Activated CD4-positive, alpha-beta T cell treated with anti-CD3 and anti-CD28 coated beads, Interleukin-2, amount 10 ng/mL, durations not matched to agents 7 days and 5 days (primary cell): ENCODE data around the gene LDLRAD3. TPM values are rescaled to one million over a fixed set of nuclear protein-coding genes. Genes with fewer than 3 reads are reported as not detected.
A peak's percentile ranks its signal among the peaks of the same experiment; 100 is the strongest.

Experiments used
- CTCF ChIA-PET: fragments of 350-600 bp; sonication (Branson Sonifier 250); formaldehyde crosslinking; loops from one replicate; lab custom pipeline; 2021; ENCODE audit warnings: antibody characterized with exemption; lab: Charles Lee
- POLR2A ChIA-PET: fragments of 350-600 bp; sonication (Branson Sonifier 250); formaldehyde crosslinking; loops from one replicate; lab custom pipeline; 2021; ENCODE audit warnings: antibody characterized with exemption; lab: Charles Lee
- DNase-seq: peaks from one replicate; pipeline ENCODE4 v3.0.0-alpha.2; 2020
- H3K27ac Mint-ChIP-seq: one replicate; pipeline ENCODE4 v1.8.0; 2021; ENCODE audit warnings: mild to moderate bottlenecking, moderate library complexity, mixed read lengths
- H3K27me3 Mint-ChIP-seq: one replicate; pipeline ENCODE4 v1.8.0; 2021; ENCODE audit warnings: mixed read lengths
- H3K36me3 Mint-ChIP-seq: one replicate; pipeline ENCODE4 v1.8.0; 2021; ENCODE audit warnings: low read depth, mixed read lengths
- H3K4me1 Mint-ChIP-seq: one replicate; pipeline ENCODE4 v1.8.0; 2021; ENCODE audit warnings: mixed read lengths
- H3K4me3 Mint-ChIP-seq: one replicate; pipeline ENCODE4 v1.8.0; 2021; ENCODE audit warnings: mild to moderate bottlenecking, moderate library complexity, mixed read lengths
- H3K9me3 Mint-ChIP-seq: one replicate; pipeline ENCODE4 v1.8.0; 2021; ENCODE audit warnings: mixed read lengths
- total RNA-seq, 2 experiments: library from RNA; stranded (reverse); gene quantifications; one replicate each; pipeline ENCODE4 v1.2.3, GENCODE V29; 2021

The LDLRAD3 gene
- total RNA-seq, 2 experiments from 2014 or later = 0.07 TPM; not detected in 1

GRCh38 chr11:35992548-35992947, 48.7 kb downstream of the LDLRAD3 start:
- H3K9me3 Mint-ChIP-seq = peaks cover 13% of the 10 kb centered on the region
- H3K36me3 Mint-ChIP-seq = no peaks in the 10 kb centered on the region
- H3K27me3 Mint-ChIP-seq = peaks cover 46% of the 10 kb centered on the region
- CTCF ChIA-PET = no interaction called here
- POLR2A ChIA-PET = no interaction called here
- H3K4me3 Mint-ChIP-seq = no peak overlapping the region
- no peak overlapping the region for H3K27ac Mint-ChIP-seq
- H3K4me1 Mint-ChIP-seq = peaks cover 25% of the 10 kb centered on the region
- DNase-seq = no peak

GRCh38 chr11:35994421-35994820, 50.6 kb downstream of the LDLRAD3 start:
- H3K4me3 Mint-ChIP-seq = no peak overlapping the region
- no peak overlapping the region for H3K27ac Mint-ChIP-seq
- CTCF ChIA-PET = no interaction called here
- H3K9me3 Mint-ChIP-seq = peaks cover 13% of the 10 kb centered on the region
- POLR2A ChIA-PET = no interaction called here
- no peaks in the 10 kb centered on the region for H3K36me3 Mint-ChIP-seq
- DNase-seq = peak; percentile 49
- peaks cover 41% of the 10 kb centered on the region for H3K27me3 Mint-ChIP-seq
- H3K4me1 Mint-ChIP-seq = peaks cover 25% of the 10 kb centered on the region

- Mint-ChIP-seq H3K4me1 (peaks cover 25% of the 10 kb centered on the region), H3K27ac (no peak overlapping the region), H3K9me3 (peaks cover 13% of the 10 kb centered on the region), H3K27me3 (peaks cover 33% of the 10 kb centered on the region), H3K36me3 (no peaks in the 10 kb centered on the region), H3K4me3 (no peak overlapping the region)
- ChIA-PET POLR2A (no interaction called here), CTCF (no interaction called here)
- DNase-seq = no peak
These were observed 51.9 kb downstream of the LDLRAD3 start for GRCh38 chr11:35995681-35996271.

DNA sequence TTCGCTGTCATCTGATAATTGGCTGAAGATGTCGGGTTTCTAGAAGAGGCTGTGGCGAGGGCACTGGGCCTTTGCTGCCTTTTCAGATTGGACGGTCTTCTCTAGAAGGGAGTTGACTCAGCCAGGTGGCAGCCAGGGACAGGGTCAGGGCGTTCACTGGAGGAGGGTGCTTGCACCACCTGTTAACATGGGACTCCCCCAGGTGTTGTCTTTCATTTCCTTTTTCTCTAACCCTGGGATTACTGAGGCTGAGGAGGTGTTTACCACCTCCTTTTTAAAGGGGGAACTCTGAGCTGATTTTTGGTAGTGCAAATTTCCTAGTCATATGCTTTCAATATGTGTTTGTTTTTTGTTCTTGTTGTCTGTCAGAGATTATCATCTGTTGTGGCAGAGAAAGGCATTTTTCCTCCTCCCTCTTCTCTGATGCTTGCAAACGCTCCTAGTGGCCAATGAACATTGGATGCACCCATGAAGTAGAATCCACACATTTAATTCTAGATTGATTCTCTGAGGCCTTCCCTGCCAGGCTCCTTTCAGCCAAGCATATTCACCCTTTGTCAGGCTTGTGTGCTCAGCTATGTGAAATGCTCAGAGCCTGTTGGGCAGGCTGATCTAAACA, 54.1 kb downstream of the LDLRAD3 start:
- peaks cover 29% of the 10 kb centered on the region for H3K27me3 Mint-ChIP-seq
- H3K27ac Mint-ChIP-seq = no peak overlapping the region
- H3K4me1 Mint-ChIP-seq = peaks cover 20% of the 10 kb centered on the region
- ChIA-PET POLR2A (no interaction called here), CTCF (no interaction called here)
- no peak for DNase-seq
- H3K36me3 Mint-ChIP-seq = no peaks in the 10 kb centered on the region
- H3K4me3 Mint-ChIP-seq = no peak overlapping the region
- H3K9me3 Mint-ChIP-seq = peaks cover 10% of the 10 kb centered on the region

- POLR2A ChIA-PET = no interaction called here
- DNase-seq = no peak
- Mint-ChIP-seq H3K36me3 (no peaks in the 10 kb centered on the region), H3K4me1 (peaks cover 14% of the 10 kb centered on the region), H3K27me3 (peaks cover 27% of the 10 kb centered on the region), H3K9me3 (peaks cover 10% of the 10 kb centered on the region), H3K4me3 (no peak overlapping the region), H3K27ac (no peak overlapping the region)
- CTCF ChIA-PET = no interaction called here
These were observed 54.8 kb downstream of the LDLRAD3 start for GRCh38 chr11:35998634-35999033.

DNA sequence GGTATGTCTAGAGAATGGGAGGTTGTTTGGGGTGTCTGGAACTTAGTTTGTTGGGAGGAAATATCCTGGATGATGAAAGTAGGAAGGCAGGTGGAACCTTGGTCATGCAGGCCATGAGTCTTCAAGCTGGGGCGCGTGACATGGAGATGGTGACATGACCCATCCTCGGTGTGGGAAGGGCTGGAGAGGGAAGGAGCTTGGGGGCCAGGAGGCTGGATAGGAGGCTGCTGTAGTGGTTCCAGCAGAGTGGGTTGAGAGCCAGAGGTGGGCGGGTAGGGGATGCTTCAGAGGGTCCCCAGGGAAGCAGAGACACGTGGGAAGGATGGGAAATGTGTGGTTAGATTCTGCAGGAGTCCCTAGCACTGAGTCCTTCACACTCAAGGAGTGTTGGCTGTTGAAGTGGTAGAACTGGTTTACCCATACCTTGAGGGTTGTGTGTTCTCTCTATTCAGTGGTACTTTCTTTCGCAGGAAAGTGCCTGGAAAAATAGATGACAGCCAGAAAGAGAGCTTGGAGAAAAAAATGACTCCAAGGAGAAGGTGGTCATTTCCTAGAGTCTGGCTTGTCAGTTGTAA, 56.8 kb downstream of the LDLRAD3 start:
- no peak overlapping the region for H3K4me3 Mint-ChIP-seq
- H3K27ac Mint-ChIP-seq = no peak overlapping the region
- H3K4me1 Mint-ChIP-seq = no peaks in the 10 kb centered on the region
- ChIA-PET POLR2A (no interaction called here), CTCF (no interaction called here)
- H3K36me3 Mint-ChIP-seq = no peaks in the 10 kb centered on the region
- peaks cover 8% of the 10 kb centered on the region for H3K9me3 Mint-ChIP-seq
- DNase-seq = no peak
- H3K27me3 Mint-ChIP-seq = peaks cover 19% of the 10 kb centered on the region

- Mint-ChIP-seq H3K27me3 (peaks cover 10% of the 10 kb centered on the region), H3K36me3 (no peaks in the 10 kb centered on the region), H3K4me3 (no peak overlapping the region), H3K4me1 (no peaks in the 10 kb centered on the region), H3K27ac (no peak overlapping the region), H3K9me3 (peaks cover 3% of the 10 kb centered on the region)
- CTCF ChIA-PET = interaction anchor here (0.7 kb wide), 1 partner anchor 454 kb away, joined by 3 read pairs; no protein-coding TSS in a partner anchor
- DNase-seq = no peak
- POLR2A ChIA-PET = no interaction called here
These were observed 58.3 kb downstream of the LDLRAD3 start for GRCh38 chr11:36002196-36002595.

DNA sequence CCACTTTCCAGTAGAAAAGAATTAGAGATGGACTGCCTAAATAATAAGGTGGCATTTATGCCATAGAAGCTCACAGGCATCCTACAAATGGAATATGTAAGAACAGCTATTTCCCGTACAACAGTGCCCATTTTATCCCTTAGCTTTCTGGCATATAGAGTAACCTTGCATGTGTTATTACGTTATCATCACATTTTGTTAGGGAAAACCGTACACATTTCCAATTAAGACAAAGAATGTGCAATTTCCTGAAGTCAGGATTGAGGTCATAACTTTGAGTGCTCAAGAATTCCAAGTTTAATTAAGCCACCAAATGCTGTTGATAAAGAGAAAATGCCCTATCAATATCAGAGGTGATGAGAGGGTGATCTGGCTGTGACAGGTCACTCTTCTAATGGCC, 58.9 kb downstream of the LDLRAD3 start:
- Mint-ChIP-seq H3K4me1 (no peaks in the 10 kb centered on the region), H3K36me3 (no peaks in the 10 kb centered on the region), H3K4me3 (no peak overlapping the region), H3K27ac (no peak overlapping the region), H3K9me3 (peaks cover 3% of the 10 kb centered on the region), H3K27me3 (peaks cover 10% of the 10 kb centered on the region)
- DNase-seq = no peak
- CTCF ChIA-PET = no interaction called here
- POLR2A ChIA-PET = no interaction called here

DNA sequence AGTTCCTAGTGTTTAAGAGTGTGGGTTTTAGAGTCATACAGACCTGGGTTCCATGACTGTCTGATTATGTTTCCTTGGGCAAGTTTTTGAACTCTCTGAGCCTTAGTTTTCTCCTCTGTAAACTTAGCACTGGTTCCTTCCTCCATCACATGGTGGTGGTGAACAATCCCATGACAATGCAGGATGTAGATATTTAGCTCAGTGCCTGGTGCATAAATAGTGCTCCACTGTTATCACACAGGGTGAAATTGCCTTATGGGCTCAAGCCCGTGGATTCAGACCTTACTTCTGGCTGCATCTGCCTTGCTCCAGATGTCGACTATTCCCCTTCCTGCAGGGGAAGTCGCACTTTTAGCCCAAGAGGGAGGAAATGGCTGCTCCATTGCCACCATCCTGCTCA, 62.7 kb downstream of the LDLRAD3 start:
- no peak for DNase-seq
- ChIA-PET POLR2A (no interaction called here), CTCF (no interaction called here)
- H3K36me3 Mint-ChIP-seq = no peaks in the 10 kb centered on the region
- H3K4me3 Mint-ChIP-seq = no peak overlapping the region
- H3K4me1 Mint-ChIP-seq = no peaks in the 10 kb centered on the region
- peaks cover 14% of the 10 kb centered on the region for H3K27me3 Mint-ChIP-seq
- no peak overlapping the region for H3K27ac Mint-ChIP-seq
- H3K9me3 Mint-ChIP-seq = peaks cover 3% of the 10 kb centered on the region

DNA sequence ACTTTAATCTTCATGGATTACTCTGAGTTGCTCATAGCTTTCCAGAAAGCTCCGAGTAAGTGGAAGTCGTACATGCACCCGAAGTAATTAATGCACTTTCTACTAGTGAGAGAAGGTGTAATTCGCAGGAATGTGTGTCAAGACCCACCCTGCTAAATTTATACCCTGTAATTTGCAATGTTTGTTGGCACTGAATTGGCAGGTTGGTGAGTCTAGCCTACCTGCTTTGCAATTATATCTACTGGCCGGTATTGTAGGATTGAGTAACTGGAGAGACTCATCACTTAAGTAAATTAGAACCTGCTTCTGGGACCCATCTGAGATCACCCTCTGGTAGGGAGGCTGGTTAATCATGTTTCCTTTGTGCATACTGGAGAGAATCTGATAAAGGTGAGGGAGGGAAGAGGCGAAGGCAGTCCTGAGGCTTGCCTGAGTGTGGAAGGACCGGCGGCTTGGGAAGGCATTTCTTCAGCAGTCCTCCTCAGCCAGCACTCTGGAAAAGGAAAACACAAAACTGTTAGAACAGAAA, 63.3 kb downstream of the LDLRAD3 start:
- H3K27ac Mint-ChIP-seq = no peak overlapping the region
- H3K27me3 Mint-ChIP-seq = peaks cover 14% of the 10 kb centered on the region
- DNase-seq = no peak
- ChIA-PET CTCF (no interaction called here), POLR2A (no interaction called here)
- H3K4me1 Mint-ChIP-seq = no peaks in the 10 kb centered on the region
- H3K9me3 Mint-ChIP-seq = peaks cover 3% of the 10 kb centered on the region
- H3K4me3 Mint-ChIP-seq = no peak overlapping the region
- no peaks in the 10 kb centered on the region for H3K36me3 Mint-ChIP-seq

DNA sequence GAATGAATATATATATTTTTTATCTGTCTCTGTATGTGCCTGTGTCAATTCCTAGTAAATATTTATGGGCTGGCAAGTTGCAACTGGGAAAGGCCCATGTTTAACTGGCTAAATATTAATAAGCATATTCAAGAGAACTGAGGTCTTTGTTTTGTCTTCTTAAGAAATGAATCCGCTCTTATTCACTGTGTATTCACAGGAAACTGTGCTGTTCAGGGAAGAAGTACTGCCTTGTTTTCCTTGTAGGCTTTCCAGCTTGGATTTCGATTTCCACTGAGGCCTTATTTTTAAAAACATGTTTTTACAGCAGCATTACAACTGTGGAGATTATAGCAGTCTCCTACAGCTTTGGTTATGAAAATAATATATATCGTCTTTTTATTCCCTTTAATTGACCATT, 64.7 kb downstream of the LDLRAD3 start:
- H3K4me3 Mint-ChIP-seq = no peak overlapping the region
- no peaks in the 10 kb centered on the region for H3K36me3 Mint-ChIP-seq
- no peak for DNase-seq
- H3K9me3 Mint-ChIP-seq = peaks cover 3% of the 10 kb centered on the region
- ChIA-PET CTCF (no interaction called here), POLR2A (no interaction called here)
- H3K4me1 Mint-ChIP-seq = no peaks in the 10 kb centered on the region
- peaks cover 13% of the 10 kb centered on the region for H3K27me3 Mint-ChIP-seq
- no peak overlapping the region for H3K27ac Mint-ChIP-seq

GRCh38 chr11:36009473-36009872, 65.6 kb downstream of the LDLRAD3 start:
- no peak for DNase-seq
- Mint-ChIP-seq H3K27me3 (peaks cover 11% of the 10 kb centered on the region), H3K4me1 (no peaks in the 10 kb centered on the region), H3K27ac (no peak overlapping the region), H3K9me3 (peaks cover 3% of the 10 kb centered on the region), H3K36me3 (no peaks in the 10 kb centered on the region), H3K4me3 (no peak overlapping the region)
- POLR2A ChIA-PET = no interaction called here
- CTCF ChIA-PET = no interaction called here

DNA sequence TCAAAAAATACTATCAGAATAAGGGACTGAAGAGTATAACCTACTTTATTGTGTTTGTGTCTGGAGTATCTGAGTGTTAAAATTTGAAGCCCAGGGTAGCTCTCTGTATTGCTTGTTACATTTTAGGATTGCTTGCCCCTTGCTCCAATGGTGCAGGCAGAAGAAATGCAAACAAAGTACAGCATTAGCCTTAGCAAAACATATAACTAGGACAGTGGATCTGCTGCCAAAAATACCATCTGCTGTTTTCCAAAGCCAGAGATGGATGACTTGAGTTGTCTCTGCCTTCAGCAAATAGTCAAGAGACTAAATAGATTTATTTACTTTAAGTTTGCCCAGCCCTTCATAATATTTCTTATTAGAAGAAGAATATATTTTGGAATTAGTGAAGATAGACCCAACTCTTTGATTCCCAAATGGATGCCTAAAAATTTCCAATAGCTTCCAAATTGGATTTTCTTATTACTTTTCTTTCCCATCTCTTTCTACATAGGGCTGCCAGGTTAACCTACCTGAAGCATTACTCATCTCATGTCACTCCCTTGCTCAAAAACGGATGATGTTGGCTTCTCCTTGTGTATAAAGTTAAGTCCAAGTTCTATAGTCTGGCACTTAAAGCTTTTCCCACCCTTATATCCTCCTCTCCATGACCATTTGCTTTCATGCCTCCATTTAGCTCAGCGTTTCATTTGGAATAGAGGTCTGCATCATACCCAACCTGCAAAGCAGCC, 66.3 kb downstream of the LDLRAD3 start:
- Mint-ChIP-seq H3K9me3 (peaks cover 3% of the 10 kb centered on the region), H3K27me3 (peaks cover 11% of the 10 kb centered on the region), H3K27ac (no peak overlapping the region), H3K4me3 (no peak overlapping the region), H3K36me3 (no peaks in the 10 kb centered on the region), H3K4me1 (no peaks in the 10 kb centered on the region)
- ChIA-PET POLR2A (no interaction called here), CTCF (no interaction called here)
- no peak for DNase-seq
